ENCODE results near the gene PLSCR3.

Gene PLSCR3

GRCh38 chr17:7357381-7357780 lies 36.9 kb downstream of the PLSCR3 start:
- Histone ChIP-seq H3K9me3 (ENCODE audit: control insufficient read depth, low read length) (no peaks in the 10 kb centered on the region), H3K27ac (no peak overlapping the region), H3K4me3 (ENCODE audit: low read depth, low read length) (no peak overlapping the region), H3K4me1 (peaks cover 13% of the 10 kb centered on the region), H3K79me2 (no peaks in the 10 kb centered on the region), H2AFZ (no peak overlapping the region), H3K9ac (no peak overlapping the region), H3K27me3 (ENCODE audit: control insufficient read depth, insufficient read depth, low read length) (no peaks in the 10 kb centered on the region), H3K4me2 (ENCODE audit: low read length) (no peak overlapping the region), H3K36me3 (ENCODE audit: control insufficient read depth, insufficient read depth, low read length) (no peaks in the 10 kb centered on the region)
- TF ChIP-seq, protein P1, sequence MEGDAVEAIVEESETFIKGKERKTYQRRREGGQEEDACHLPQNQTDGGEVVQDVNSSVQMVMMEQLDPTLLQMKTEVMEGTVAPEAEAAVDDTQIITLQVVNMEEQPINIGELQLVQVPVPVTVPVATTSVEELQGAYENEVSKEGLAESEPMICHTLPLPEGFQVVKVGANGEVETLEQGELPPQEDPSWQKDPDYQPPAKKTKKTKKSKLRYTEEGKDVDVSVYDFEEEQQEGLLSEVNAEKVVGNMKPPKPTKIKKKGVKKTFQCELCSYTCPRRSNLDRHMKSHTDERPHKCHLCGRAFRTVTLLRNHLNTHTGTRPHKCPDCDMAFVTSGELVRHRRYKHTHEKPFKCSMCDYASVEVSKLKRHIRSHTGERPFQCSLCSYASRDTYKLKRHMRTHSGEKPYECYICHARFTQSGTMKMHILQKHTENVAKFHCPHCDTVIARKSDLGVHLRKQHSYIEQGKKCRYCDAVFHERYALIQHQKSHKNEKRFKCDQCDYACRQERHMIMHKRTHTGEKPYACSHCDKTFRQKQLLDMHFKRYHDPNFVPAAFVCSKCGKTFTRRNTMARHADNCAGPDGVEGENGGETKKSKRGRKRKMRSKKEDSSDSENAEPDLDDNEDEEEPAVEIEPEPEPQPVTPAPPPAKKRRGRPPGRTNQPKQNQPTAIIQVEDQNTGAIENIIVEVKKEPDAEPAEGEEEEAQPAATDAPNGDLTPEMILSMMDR (IDR thresholded peaks at IDR 0.05), result no peak

- no peak overlapping the region for H3K9ac ChIP-seq
- TF ChIP-seq, protein P1 (IDR thresholded peaks at IDR 0.05), result no peak
- no peak overlapping the region for H3K27ac ChIP-seq
- peaks cover 13% of the 10 kb centered on the region for H3K4me1 ChIP-seq
- no peaks in the 10 kb centered on the region for H3K27me3 ChIP-seq (ENCODE audit: control insufficient read depth, insufficient read depth, low read length)
- no peak overlapping the region for H2AFZ ChIP-seq
- H3K79me2 ChIP-seq, result no peaks in the 10 kb centered on the region
- no peak overlapping the region for H3K4me3 ChIP-seq (ENCODE audit: low read depth, low read length)
- H3K4me2 ChIP-seq (ENCODE audit: low read length), result no peak overlapping the region
- no peaks in the 10 kb centered on the region for H3K9me3 ChIP-seq (ENCODE audit: control insufficient read depth, low read length)
- no peaks in the 10 kb centered on the region for H3K36me3 ChIP-seq (ENCODE audit: control insufficient read depth, insufficient read depth, low read length)
Measured at GRCh38 chr17:7356756-7357155, 37.6 kb downstream of the PLSCR3 start.

DNA sequence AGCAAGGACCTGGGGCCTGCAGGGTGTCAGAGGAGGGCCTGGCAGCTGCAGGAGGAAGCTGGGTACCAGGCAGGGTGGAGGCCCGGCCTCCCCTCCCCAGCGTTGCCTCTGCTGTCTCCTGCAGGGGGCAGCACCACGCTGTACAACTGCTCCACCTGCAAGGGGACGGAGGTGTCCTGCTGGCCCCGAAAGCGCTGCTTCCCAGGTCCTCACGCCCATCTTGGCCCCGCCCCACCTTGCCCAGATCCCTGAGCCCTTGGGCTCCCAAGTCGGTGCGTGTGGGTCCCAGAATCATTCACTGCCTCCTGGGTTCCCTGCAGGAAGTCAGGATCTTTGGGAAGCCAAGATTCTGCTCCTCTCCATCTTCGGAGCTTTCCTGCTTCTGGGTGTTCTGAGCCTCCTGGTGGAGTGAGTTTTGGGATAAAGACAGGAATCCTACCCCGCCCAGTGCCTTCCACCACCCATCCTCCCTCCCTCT lies 38.2 kb downstream of the PLSCR3 start:
- Histone ChIP-seq H3K4me1 (peaks cover 13% of the 10 kb centered on the region), H3K27ac (no peak overlapping the region), H3K9ac (no peak overlapping the region), H3K79me2 (no peaks in the 10 kb centered on the region), H2AFZ (peak overlapping the region; percentile 74), H3K4me3 (ENCODE audit: low read depth, low read length) (no peak overlapping the region), H3K9me3 (ENCODE audit: control insufficient read depth, low read length) (no peaks in the 10 kb centered on the region), H3K36me3 (ENCODE audit: control insufficient read depth, insufficient read depth, low read length) (no peaks in the 10 kb centered on the region), H3K27me3 (ENCODE audit: control insufficient read depth, insufficient read depth, low read length) (no peaks in the 10 kb centered on the region), H3K4me2 (ENCODE audit: low read length) (no peak overlapping the region)
- TF ChIP-seq, protein P1 (IDR thresholded peaks at IDR 0.05), result peak; percentile 88

- H3K27ac ChIP-seq, result no peak overlapping the region
- H3K36me3 ChIP-seq (ENCODE audit: control insufficient read depth, insufficient read depth, low read length), result no peaks in the 10 kb centered on the region
- no peak overlapping the region for H3K9ac ChIP-seq
- no peak overlapping the region for H2AFZ ChIP-seq
- peaks cover 13% of the 10 kb centered on the region for H3K4me1 ChIP-seq
- no peaks in the 10 kb centered on the region for H3K9me3 ChIP-seq (ENCODE audit: control insufficient read depth, low read length)
- TF ChIP-seq, protein P1 (IDR thresholded peaks at IDR 0.05), result no peak
- no peaks in the 10 kb centered on the region for H3K79me2 ChIP-seq
- no peak overlapping the region for H3K4me3 ChIP-seq (ENCODE audit: low read depth, low read length)
- no peak overlapping the region for H3K4me2 ChIP-seq (ENCODE audit: low read length)
- H3K27me3 ChIP-seq (ENCODE audit: control insufficient read depth, insufficient read depth, low read length), result no peaks in the 10 kb centered on the region
Measured at GRCh38 chr17:7355573-7355972, 38.8 kb downstream of the PLSCR3 start.

DNA sequence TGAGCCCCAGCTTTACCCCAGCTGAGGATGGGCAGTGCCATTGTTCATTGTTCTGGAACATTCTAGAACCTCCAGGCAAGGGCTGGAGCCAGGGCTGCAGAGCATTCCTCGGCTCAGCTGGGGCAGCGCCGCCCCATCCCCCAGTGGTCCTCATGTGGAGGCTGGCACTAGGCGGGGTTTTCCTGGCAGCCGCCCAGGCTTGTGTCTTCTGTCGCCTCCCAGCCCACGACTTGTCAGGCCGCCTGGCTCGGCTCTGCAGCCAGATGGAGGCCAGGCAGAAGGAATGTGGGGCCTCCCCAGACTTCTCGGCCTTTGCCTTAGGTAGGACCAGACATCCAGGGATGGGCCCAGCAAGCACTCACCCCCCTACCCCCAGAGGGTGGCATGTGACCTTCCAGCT lies 39.3 kb downstream of the PLSCR3 start, which contains the start of gene TMEM95:
Gene TMEM95, plus strand, starts transcription at position 104 of the 400 bp plus-strand sequence. Its CDS starts 49 bp downstream, at position 153.
- Histone ChIP-seq H3K9ac (no peak within 1 kb of the TSS), H3K27ac (no peak within 1 kb of the TSS), H3K36me3 (ENCODE audit: control insufficient read depth, insufficient read depth, low read length) (no peaks in the 10 kb centered on the region), H3K9me3 (ENCODE audit: control insufficient read depth, low read length) (no peaks in the 10 kb centered on the region), H3K4me3 (ENCODE audit: low read depth, low read length) (no peak within 1 kb of the TSS), H3K79me2 (no peaks in the 10 kb centered on the region), H3K27me3 (ENCODE audit: control insufficient read depth, insufficient read depth, low read length) (no peaks in the 10 kb centered on the region), H2AFZ (no peak within 1 kb of the TSS), H3K4me2 (ENCODE audit: low read length) (peak within 1 kb of the TSS; percentile 20), H3K4me1 (peaks cover 13% of the 10 kb centered on the region)
- TF ChIP-seq, protein P1 (IDR thresholded peaks at IDR 0.05), result no peak

All from parathyroid adenoma (tissue), 2 donors.